ENCODE measurements around the gene CHEK1.
A peak's percentile ranks its signal among the peaks of the same experiment; 100 is the strongest.
"Not testable (repeated sequence)": the region's sequence is repeated elsewhere in the genome, so short reads cannot be mapped to it uniquely, and the experiment has no call there.

Gene CHEK1

GRCh38 chr11:125624756-125625213 lies at the start of gene CHEK1:
Gene CHEK1, plus strand, starts transcription at chr11:125625163. Its CDS starts 1,606 bp downstream, at chr11:125626769.
- DNase-seq (ENCODE audit: low read depth, low spot score): no peak
- H3K27ac ChIP-seq: peak within 1 kb of the TSS; percentile 92

- DNase-seq (ENCODE audit: low read depth, low spot score): not testable (repeated sequence)
Measured at GRCh38 chr11:125577181-125577580, 47.8 kb upstream of the CHEK1 start.

GRCh38 chr11:125578783-125579182 lies 46.2 kb upstream of the CHEK1 start:
- DNase-seq (ENCODE audit: low read depth, low spot score): no peak
- H3K27ac ChIP-seq: no peak overlapping the region

More at GRCh38 chr11:125577181-125577580, 47.8 kb upstream of the CHEK1 start:
- H3K27ac ChIP-seq: not testable (repeated sequence)

GRCh38 chr11:125579811-125580210 lies 45.2 kb upstream of the CHEK1 start:
- DNase-seq (ENCODE audit: low read depth, low spot score): no peak
- no peak overlapping the region for H3K27ac ChIP-seq

GRCh38 chr11:125583496-125583895 lies 41.5 kb upstream of the CHEK1 start:
- H3K27ac ChIP-seq: no peak overlapping the region
- no peak for DNase-seq (ENCODE audit: low read depth, low spot score)

- no peak for DNase-seq (ENCODE audit: low read depth, low spot score)
- peak overlapping the region; percentile 17 for H3K27ac ChIP-seq
Measured at GRCh38 chr11:125585487-125585886, 39.5 kb upstream of the CHEK1 start.

- no peak overlapping the region for H3K27ac ChIP-seq
- no peak for DNase-seq (ENCODE audit: low read depth, low spot score)
Measured at GRCh38 chr11:125586623-125587022, 38.3 kb upstream of the CHEK1 start.

- H3K27ac ChIP-seq: no peak overlapping the region
- DNase-seq (ENCODE audit: low read depth, low spot score): no peak
Measured at GRCh38 chr11:125587480-125587879, 37.5 kb upstream of the CHEK1 start.

- DNase-seq (ENCODE audit: low read depth, low spot score): no peak
Measured at GRCh38 chr11:125588505-125588904, 36.5 kb upstream of the CHEK1 start.

GRCh38 chr11:125591649-125592304 lies 33.2 kb upstream of the CHEK1 start:
- DNase-seq (ENCODE audit: low read depth, low spot score): no peak
- H3K27ac ChIP-seq: peak overlapping the region; percentile 98

More at GRCh38 chr11:125588505-125588904, 36.5 kb upstream of the CHEK1 start:
- no peak overlapping the region for H3K27ac ChIP-seq

- peak; percentile 99 for DNase-seq (ENCODE audit: low read depth, low spot score)
- peak within 1 kb of the TSS; percentile 98 for H3K27ac ChIP-seq
Measured at GRCh38 chr11:125592305-125593113, 32.5 kb upstream of the CHEK1 start, which contains the start of gene STT3A. Gene STT3A, plus strand, starts transcription at chr11:125592852. Its CDS starts 3,064 bp downstream, at chr11:125595916.

- peak overlapping the region; percentile 98 for H3K27ac ChIP-seq
- no peak for DNase-seq (ENCODE audit: low read depth, low spot score)
Measured at GRCh38 chr11:125593114-125593820, 31.7 kb upstream of the CHEK1 start.

- no peak overlapping the region for H3K27ac ChIP-seq
- DNase-seq (ENCODE audit: low read depth, low spot score): no peak
Measured at GRCh38 chr11:125594958-125595357, 30.0 kb upstream of the CHEK1 start.

GRCh38 chr11:125600663-125601062 lies 24.3 kb upstream of the CHEK1 start:
- H3K27ac ChIP-seq: no peak overlapping the region
- no peak for DNase-seq (ENCODE audit: low read depth, low spot score)

GRCh38 chr11:125603207-125603606 lies 21.8 kb upstream of the CHEK1 start:
- no peak overlapping the region for H3K27ac ChIP-seq
- DNase-seq (ENCODE audit: low read depth, low spot score): no peak

- no peak overlapping the region for H3K27ac ChIP-seq
- DNase-seq (ENCODE audit: low read depth, low spot score): no peak
Measured at GRCh38 chr11:125605417-125605816, 19.5 kb upstream of the CHEK1 start.

- DNase-seq (ENCODE audit: low read depth, low spot score): no peak
- H3K27ac ChIP-seq: no peak overlapping the region
Measured at GRCh38 chr11:125609545-125609944, 15.4 kb upstream of the CHEK1 start.

GRCh38 chr11:125618383-125618782 lies 6.6 kb upstream of the CHEK1 start:
- DNase-seq (ENCODE audit: low read depth, low spot score): no peak

GRCh38 chr11:125621995-125622394 lies 3.0 kb upstream of the CHEK1 start:
- no peak overlapping the region for H3K27ac ChIP-seq
- no peak for DNase-seq (ENCODE audit: low read depth, low spot score)

More at GRCh38 chr11:125618383-125618782, 6.6 kb upstream of the CHEK1 start:
- no peak overlapping the region for H3K27ac ChIP-seq

GRCh38 chr11:125623064-125623463 lies 1.9 kb upstream of the CHEK1 start:
- H3K27ac ChIP-seq: no peak overlapping the region
- DNase-seq (ENCODE audit: low read depth, low spot score): no peak

- peak overlapping the region; percentile 92 for H3K27ac ChIP-seq
- no peak for DNase-seq (ENCODE audit: low read depth, low spot score)
Measured at GRCh38 chr11:125625225-125625629, 264 bp downstream of the CHEK1 start.

Measured in epithelial cell of prostate (primary cell).